ENCODE data around the gene IQCH. TPM values are rescaled to one million over a fixed set of nuclear protein-coding genes. Genes with fewer than 3 reads are reported as not detected.

Gene IQCH
- total and polyA plus RNA-seq, 9 of the 15 experiments (the other 6 are each of a cell fraction or from before 2014, with no cell fraction given) = 1.8 to 3.9 (median 2.7) TPM

DNA sequence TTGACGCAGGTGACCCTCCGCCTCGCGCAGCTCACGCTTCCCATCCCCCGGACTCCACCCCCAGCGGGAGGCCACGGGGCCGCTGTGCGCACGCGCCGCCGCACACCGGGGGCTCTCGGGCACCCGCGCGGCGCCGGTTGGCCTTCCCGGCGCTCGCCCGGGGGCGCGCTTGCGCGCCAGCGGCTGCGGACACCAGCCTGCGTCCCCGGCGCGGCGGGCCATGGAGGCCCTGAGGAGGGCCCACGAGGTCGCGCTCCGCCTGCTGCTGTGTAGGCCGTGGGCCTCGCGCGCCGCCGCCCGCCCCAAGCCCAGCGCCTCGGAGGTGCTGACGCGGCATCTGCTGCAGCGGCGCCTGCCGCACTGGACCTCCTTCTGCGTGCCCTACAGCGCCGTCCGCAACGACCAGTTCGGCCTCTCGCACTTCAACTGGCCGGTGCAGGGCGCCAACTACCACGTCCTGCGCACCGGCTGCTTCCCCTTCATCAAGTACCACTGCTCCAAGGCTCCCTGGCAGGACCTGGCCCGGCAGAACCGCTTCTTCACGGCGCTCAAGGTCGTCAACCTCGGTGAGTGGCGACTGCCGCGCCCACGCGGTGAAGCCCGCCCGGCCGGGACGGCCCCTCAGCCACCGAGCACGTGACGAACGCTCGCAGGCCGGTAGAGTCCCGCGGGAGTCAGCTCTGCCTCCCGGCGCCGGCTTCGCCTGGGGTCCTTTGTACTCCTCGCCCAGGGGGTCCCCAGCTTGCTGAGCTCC is 266.6 kb downstream of the IQCH start, which contains the start of gene C15orf61 (continued):
- TF ChIP-seq PYGO2 (tag; IDR thresholded peaks at IDR 0.05) (no peak), POLR2AphosphoS2 (IDR thresholded peaks at IDR 0.05; ENCODE audit: low read length) (no peak), E2F3 (CRISPR knock-in tag; IDR thresholded peaks at IDR 0.05) (peak; percentile 54; the same call in 1 of the 2 replicates), SIN3B (IDR thresholded peaks at IDR 0.05; ENCODE audit: low read depth) (peak; percentile 60), NONO (IDR thresholded peaks at IDR 0.05; ENCODE audit: low read depth in 2 of 2, low read length in 1 of 2) (peak; percentile 80 to 92; a peak in 3 of 4 replicates), ZNF282 (CRISPR knock-in tag; IDR thresholded peaks at IDR 0.05) (peak; percentile 96), TAF1 (IDR thresholded peaks at IDR 0.05; ENCODE audit: control insufficient read depth, extremely low read depth, insufficient read depth, low read length, severe bottlenecking) (peak; percentile 59), ZNF224 (CRISPR knock-in tag; IDR thresholded peaks at IDR 0.05) (peak; percentile 91), NR1H2 (CRISPR knock-in tag; IDR thresholded peaks at IDR 0.05) (peak; percentile 92; the same call in 1 of the 2 replicates), SP1 (CRISPR knock-in tag; IDR thresholded peaks at IDR 0.05) (peak; percentile 28; the same call in 1 of the 2 replicates), MEIS2 (IDR thresholded peaks at IDR 0.05; ENCODE audit: partially characterized antibody) (peak; percentile 79), MECOM (CRISPR knock-in tag; IDR thresholded peaks at IDR 0.05) (no peak), RBFOX2 (IDR thresholded peaks at IDR 0.05; ENCODE audit: low read depth, low read length) (peak; percentile 98), TCFL5 (CRISPR knock-in tag; conservative IDR thresholded peaks at IDR 0.05) (no peak), ZNF75A (CRISPR knock-in tag; IDR thresholded peaks at IDR 0.05) (no peak)
- TF ChIP-seq, protein P1, sequence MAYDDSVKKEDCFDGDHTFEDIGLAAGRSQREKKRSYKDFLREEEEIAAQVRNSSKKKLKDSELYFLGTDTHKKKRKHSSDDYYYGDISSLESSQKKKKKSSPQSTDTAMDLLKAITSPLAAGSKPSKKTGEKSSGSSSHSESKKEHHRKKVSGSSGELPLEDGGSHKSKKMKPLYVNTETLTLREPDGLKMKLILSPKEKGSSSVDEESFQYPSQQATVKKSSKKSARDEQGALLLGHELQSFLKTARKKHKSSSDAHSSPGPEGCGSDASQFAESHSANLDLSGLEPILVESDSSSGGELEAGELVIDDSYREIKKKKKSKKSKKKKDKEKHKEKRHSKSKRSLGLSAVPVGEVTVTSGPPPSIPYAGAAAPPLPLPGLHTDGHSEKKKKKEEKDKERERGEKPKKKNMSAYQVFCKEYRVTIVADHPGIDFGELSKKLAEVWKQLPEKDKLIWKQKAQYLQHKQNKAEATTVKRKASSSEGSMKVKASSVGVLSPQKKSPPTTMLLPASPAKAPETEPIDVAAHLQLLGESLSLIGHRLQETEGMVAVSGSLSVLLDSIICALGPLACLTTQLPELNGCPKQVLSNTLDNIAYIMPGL (CRISPR knock-in tag; IDR thresholded peaks at IDR 0.05) = peak; percentile 95
- TF ChIP-seq, protein P2, sequence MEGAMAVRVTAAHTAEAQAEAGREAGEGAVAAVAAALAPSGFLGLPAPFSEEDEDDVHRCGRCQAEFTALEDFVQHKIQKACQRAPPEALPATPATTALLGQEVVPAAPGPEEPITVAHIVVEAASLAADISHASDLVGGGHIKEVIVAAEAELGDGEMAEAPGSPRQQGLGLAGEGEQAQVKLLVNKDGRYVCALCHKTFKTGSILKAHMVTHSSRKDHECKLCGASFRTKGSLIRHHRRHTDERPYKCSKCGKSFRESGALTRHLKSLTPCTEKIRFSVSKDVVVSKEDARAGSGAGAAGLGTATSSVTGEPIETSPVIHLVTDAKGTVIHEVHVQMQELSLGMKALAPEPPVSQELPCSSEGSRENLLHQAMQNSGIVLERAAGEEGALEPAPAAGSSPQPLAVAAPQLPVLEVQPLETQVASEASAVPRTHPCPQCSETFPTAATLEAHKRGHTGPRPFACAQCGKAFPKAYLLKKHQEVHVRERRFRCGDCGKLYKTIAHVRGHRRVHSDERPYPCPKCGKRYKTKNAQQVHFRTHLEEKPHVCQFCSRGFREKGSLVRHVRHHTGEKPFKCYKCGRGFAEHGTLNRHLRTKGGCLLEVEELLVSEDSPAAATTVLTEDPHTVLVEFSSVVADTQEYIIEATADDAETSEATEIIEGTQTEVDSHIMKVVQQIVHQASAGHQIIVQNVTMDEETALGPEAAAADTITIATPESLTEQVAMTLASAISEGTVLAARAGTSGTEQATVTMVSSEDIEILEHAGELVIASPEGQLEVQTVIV (CRISPR knock-in tag; IDR thresholded peaks at IDR 0.05; ENCODE audit: borderline replicate concordance) = no peak

Measured in K562 (cell line).